ENCODE results near the gene OR1E2. TPM values are rescaled to one million over a fixed set of nuclear protein-coding genes. Genes with fewer than 3 reads are reported as not detected.
A peak's percentile ranks its signal among the peaks of the same experiment; 100 is the strongest.
"Not testable (repeated sequence)": the region's sequence is repeated elsewhere in the genome, so short reads cannot be mapped to it uniquely, and the experiment has no call there.

Gene OR1E2
- total RNA-seq, 4 donors from 2014 or later, result not detected

DNA sequence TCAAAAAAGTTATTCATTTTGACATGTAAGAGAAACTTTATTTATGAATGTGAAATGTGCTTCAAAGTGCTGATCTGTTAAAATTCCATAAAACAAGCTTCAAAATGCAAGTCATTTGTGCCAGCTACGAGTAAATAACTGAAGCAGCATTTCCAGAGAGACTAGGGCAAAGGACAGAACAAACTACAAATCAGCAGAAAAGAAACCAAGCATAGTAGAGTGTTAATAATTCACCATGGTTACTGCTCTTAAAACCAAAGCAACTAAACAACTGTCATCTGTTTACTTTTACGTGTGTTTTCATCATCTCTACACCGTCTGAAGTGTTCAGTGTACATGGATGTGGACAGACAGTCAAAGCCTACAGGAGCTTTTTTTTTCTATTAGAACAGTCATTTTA, 40.6 kb upstream of the OR1E2 start:
- Histone ChIP-seq H3K9me3 (no peaks in the 10 kb centered on the region), H3K27me3 (no peaks in the 10 kb centered on the region), H3K36me3 (no peaks in the 10 kb centered on the region), H3K4me1 (peaks cover 0 to 12% (median 2%) of the 10 kb centered on the region in 4 donors), H3K27ac (peak overlapping the region in 3 of 4 donors; percentile 75 to 86 (median 81)), H3K4me3 (peak overlapping the region in 1 of 4 donors; percentile 21)
- no peak for DNase-seq
- TF ChIP-seq, protein P1, sequence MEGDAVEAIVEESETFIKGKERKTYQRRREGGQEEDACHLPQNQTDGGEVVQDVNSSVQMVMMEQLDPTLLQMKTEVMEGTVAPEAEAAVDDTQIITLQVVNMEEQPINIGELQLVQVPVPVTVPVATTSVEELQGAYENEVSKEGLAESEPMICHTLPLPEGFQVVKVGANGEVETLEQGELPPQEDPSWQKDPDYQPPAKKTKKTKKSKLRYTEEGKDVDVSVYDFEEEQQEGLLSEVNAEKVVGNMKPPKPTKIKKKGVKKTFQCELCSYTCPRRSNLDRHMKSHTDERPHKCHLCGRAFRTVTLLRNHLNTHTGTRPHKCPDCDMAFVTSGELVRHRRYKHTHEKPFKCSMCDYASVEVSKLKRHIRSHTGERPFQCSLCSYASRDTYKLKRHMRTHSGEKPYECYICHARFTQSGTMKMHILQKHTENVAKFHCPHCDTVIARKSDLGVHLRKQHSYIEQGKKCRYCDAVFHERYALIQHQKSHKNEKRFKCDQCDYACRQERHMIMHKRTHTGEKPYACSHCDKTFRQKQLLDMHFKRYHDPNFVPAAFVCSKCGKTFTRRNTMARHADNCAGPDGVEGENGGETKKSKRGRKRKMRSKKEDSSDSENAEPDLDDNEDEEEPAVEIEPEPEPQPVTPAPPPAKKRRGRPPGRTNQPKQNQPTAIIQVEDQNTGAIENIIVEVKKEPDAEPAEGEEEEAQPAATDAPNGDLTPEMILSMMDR (IDR thresholded peaks at IDR 0.05), result no peak
- no peak for TF ChIP-seq POLR2A (IDR thresholded peaks at IDR 0.05)

DNA sequence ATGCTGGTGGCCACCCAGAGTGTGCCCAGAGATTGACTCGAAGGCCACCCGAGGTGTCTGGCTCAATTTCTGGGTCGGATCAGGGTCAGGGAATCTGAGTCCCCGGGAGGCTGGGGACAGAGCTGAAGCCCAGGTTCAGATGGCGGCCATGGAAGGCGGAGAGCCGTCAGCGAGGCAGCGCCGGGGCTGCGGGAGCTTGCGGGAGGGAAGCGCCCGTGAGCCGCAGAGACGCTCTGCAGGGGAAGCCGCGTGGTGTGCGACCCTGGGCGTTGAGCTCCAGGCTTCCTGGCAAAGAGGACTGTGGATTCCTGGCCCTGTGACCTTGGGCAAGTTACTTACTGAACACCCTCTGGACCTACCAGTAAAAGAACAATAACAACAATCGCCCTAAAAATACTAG, 38.5 kb upstream of the OR1E2 start:
- Histone ChIP-seq H3K36me3 (no peaks in the 10 kb centered on the region), H3K4me1 (peaks cover 0 to 12% (median 2%) of the 10 kb centered on the region in 4 donors), H3K27ac (no peak overlapping the region), H3K9me3 (no peaks in the 10 kb centered on the region), H3K4me3 (no peak overlapping the region), H3K27me3 (no peaks in the 10 kb centered on the region)
- no peak for TF ChIP-seq POLR2A (IDR thresholded peaks at IDR 0.05)
- no peak for DNase-seq

DNA sequence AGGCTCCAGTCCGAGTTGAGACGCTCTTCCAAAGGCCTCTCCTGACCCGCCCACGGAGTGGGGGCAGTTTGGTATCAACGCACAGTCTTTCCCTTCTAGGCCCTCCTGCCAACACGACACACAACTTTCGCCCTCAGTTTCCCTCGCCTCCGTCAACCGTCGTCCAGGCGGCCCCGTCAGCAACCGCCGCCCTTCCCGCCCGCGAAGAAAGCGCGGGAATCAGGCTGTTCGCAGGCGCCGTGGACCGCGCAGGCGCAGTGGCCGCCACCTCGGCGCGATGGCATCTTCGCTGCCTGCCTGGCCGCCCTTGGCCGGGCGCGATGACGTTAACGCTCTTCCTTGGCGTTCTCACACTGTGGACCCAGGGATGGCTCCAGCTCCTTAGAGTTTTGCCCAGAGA, 38.0 kb upstream of the OR1E2 start, which contains the start of gene SPATA22:
Gene SPATA22 (minus strand): TSS at position 221 of the 400 bp plus-strand sequence. CDS start 2,494 bp downstream, outside the sequence.
- TF ChIP-seq, protein P1 (IDR thresholded peaks at IDR 0.05), result no peak
- Histone ChIP-seq H3K36me3 (no peaks in the 10 kb centered on the region), H3K27ac (no peak within 1 kb of the TSS), H3K4me3 (no peak within 1 kb of the TSS), H3K9me3 (no peaks in the 10 kb centered on the region), H3K4me1 (peaks cover 0 to 12% (median 2%) of the 10 kb centered on the region in 4 donors), H3K27me3 (no peaks in the 10 kb centered on the region)
- DNase-seq, result no peak

DNA sequence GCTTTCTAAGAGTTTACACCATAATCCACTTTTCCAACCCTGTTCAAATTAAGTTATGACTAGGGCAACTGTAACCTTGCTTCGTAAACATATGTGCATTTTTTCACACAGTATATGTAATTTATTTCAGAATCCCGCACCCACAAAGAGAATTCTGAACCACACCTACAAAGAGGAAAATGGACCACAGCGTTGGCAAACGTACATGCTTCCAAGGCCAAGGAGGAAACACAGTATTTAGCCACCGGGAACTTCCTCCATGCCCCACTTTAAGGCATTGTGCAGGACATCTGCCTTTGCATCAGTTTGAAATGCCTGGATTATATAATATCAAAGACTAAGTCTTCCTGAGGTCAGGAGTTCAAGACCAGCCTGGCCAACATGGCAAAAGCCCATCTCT, 35.9 kb upstream of the OR1E2 start:
- H3K27ac ChIP-seq, result no peak overlapping the region
- TF ChIP-seq POLR2A (IDR thresholded peaks at IDR 0.05), result no peak
- TF ChIP-seq, protein P1 (IDR thresholded peaks at IDR 0.05), result no peak
- H3K4me1 ChIP-seq, result peaks cover 0 to 2% (median 0%) of the 10 kb centered on the region in 4 donors
- no peak overlapping the region for H3K4me3 ChIP-seq
- DNase-seq, result no peak
- H3K9me3 ChIP-seq, result no peaks in the 10 kb centered on the region
- no peaks in the 10 kb centered on the region for H3K27me3 ChIP-seq
- no peaks in the 10 kb centered on the region for H3K36me3 ChIP-seq

DNA sequence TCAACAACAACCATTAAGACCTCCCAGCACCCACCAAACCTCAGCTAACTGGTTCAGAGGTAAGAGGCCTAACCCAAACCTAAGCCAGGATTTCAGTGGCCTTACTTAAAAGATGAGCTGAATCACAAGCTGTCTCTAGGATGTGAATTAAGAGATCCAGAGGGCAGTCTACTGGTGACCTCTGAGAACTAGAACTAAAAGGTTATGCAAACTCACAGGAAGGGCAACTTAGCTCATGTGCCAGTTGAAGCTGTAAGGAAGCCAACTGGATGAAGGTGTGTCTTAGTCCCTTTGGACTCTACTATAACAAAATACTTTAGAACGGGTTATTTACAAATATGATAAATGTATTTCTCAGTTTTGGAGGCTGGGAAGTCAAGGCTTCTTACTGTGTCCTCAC, 32.7 kb upstream of the OR1E2 start:
- not testable (repeated sequence) for DNase-seq, H3K27ac ChIP-seq, H3K4me1 ChIP-seq, H3K9me3 ChIP-seq, H3K27me3 ChIP-seq, H3K36me3 ChIP-seq, H3K4me3 ChIP-seq

DNA sequence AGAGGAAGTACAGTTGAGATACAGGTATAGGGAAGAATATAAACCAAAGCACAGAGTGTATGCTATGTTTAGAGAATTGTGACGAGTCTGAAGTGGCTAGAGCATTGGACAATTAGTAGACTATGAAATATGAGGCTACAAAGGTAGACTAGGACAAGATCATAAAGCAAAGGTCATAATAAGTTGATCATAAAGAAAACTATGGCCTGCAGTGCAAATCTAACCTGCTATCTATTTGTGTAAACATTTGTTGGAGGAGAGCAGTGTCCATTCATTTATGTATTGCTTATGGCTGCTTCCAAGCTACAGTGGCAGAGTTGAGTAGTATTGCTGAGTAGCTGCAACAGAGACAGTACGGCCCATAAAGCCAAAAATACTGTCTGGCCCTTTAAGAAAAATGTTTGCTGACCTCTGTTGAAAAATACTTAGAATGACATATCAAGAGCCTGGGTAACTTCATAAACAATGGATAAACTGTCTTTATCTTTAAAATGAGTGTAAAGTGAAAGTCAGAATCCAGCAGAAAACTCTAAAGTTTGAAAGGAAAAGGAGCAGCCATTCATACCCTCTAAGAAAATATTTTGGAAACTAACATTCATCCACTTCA, 14.5 kb upstream of the OR1E2 start:
- no peaks in the 10 kb centered on the region for H3K9me3 ChIP-seq
- no peak for TF ChIP-seq POLR2A (IDR thresholded peaks at IDR 0.05)
- TF ChIP-seq, protein P1 (IDR thresholded peaks at IDR 0.05), result peak in 2 of 6 experiments; percentile 6 to 24
- DNase-seq, result no peak
- peak overlapping the region in 2 of 4 donors; percentile 14 to 44 for H3K27ac ChIP-seq
- H3K27me3 ChIP-seq, result no peaks in the 10 kb centered on the region
- no peak overlapping the region for H3K4me3 ChIP-seq
- H3K4me1 ChIP-seq, result peaks cover 0 to 5% (median 0%) of the 10 kb centered on the region in 4 donors
- H3K36me3 ChIP-seq, result no peaks in the 10 kb centered on the region

Data from Peyer's patch (tissue), 4 donors.